T1000 (cell line): ENCODE measurements around the gene CCDC30.
"Not testable (repeated sequence)": the region's sequence is repeated elsewhere in the genome, so short reads cannot be mapped to it uniquely, and the experiment has no call there.

Experiments
- DNase-seq: peaks from one replicate; lab custom pipeline; 2025; ENCODE audit warnings: mixed read lengths; lab: John Stamatoyannopoulos, UW

Gene CCDC30

GRCh38 chr1:42529724-42530181 lies 66.7 kb downstream of the CCDC30 start:
- DNase-seq = no peak

- DNase-seq = no peak
Measured at GRCh38 chr1:42531043-42531442, 68.0 kb downstream of the CCDC30 start.

GRCh38 chr1:42533101-42533863 lies 70.2 kb downstream of the CCDC30 start:
- DNase-seq = no peak

- no peak for DNase-seq
Measured at GRCh38 chr1:42541104-42541503, 78.0 kb downstream of the CCDC30 start.

- DNase-seq = no peak
Measured at GRCh38 chr1:42551180-42551579, 88.1 kb downstream of the CCDC30 start.

- DNase-seq = no peak
Measured at GRCh38 chr1:42551590-42551989, 88.5 kb downstream of the CCDC30 start.

- DNase-seq = no peak
Measured at GRCh38 chr1:42552636-42553035, 89.5 kb downstream of the CCDC30 start.

GRCh38 chr1:42557230-42557851 lies 94.3 kb downstream of the CCDC30 start:
- DNase-seq = no peak

GRCh38 chr1:42567038-42567437 lies 104.0 kb downstream of the CCDC30 start:
- DNase-seq = no peak

- DNase-seq = no peak
Measured at GRCh38 chr1:42576935-42577334, 113.8 kb downstream of the CCDC30 start.

- no peak for DNase-seq
Measured at GRCh38 chr1:42586016-42586415, 122.9 kb downstream of the CCDC30 start.

GRCh38 chr1:42587753-42588152 lies 124.7 kb downstream of the CCDC30 start:
- DNase-seq = no peak

GRCh38 chr1:42592811-42593210 lies 129.7 kb downstream of the CCDC30 start:
- DNase-seq = no peak

- no peak for DNase-seq
Measured at GRCh38 chr1:42593486-42594100, 130.5 kb downstream of the CCDC30 start.

GRCh38 chr1:42601472-42601871 lies 138.4 kb downstream of the CCDC30 start:
- DNase-seq = no peak

GRCh38 chr1:42613803-42614131 lies 150.7 kb downstream of the CCDC30 start:
- DNase-seq = no peak

GRCh38 chr1:42618866-42619265 lies 155.8 kb downstream of the CCDC30 start:
- DNase-seq = no peak

GRCh38 chr1:42620307-42620706 lies 157.2 kb downstream of the CCDC30 start:
- DNase-seq = no peak

- DNase-seq = not testable (repeated sequence)
Measured at GRCh38 chr1:42621180-42621579, 158.1 kb downstream of the CCDC30 start.

- DNase-seq = not testable (repeated sequence)
Measured at GRCh38 chr1:42627205-42627604, 164.1 kb downstream of the CCDC30 start.

- no peak for DNase-seq
Measured at GRCh38 chr1:42639116-42639515, 176.0 kb downstream of the CCDC30 start.

GRCh38 chr1:42646056-42646455 lies 183.0 kb downstream of the CCDC30 start:
- DNase-seq = no peak

GRCh38 chr1:42657201-42657600 lies 194.1 kb downstream of the CCDC30 start:
- no peak for DNase-seq
